Fibroblast of lung (primary cell): Measurements from ENCODE around the gene TTLL3. TPM values are rescaled to one million over a fixed set of nuclear protein-coding genes. Genes with fewer than 3 reads are reported as not detected.

ENCODE experiments used
- DNase-seq, 2 donors: peaks; one replicate each; pipeline versions ENCODE4 v3.0.0 to v3.0.0-alpha.2; 2010; ENCODE audit warnings: low read depth in 2 of 2
- H2AFZ ChIP-seq: 2 replicates; pipeline ENCODE4 v1.5.1; 2012; ENCODE audit warnings: low read length, control low read depth, inconsistent platforms
- H3K27ac ChIP-seq: 2 replicates; pipeline ENCODE4 v1.5.1; 2011; ENCODE audit warnings: low read length, control low read depth; ENCODE audit not compliant: insufficient read depth
- H3K27me3 ChIP-seq: 2 replicates; pipeline ENCODE4 v1.5.1; 2011; ENCODE audit warnings: mild to moderate bottlenecking, low read length; ENCODE audit not compliant: control insufficient read depth, insufficient read depth
- H3K36me3 ChIP-seq: 2 replicates; pipeline ENCODE4 v1.5.1; 2011; ENCODE audit warnings: low read length; ENCODE audit not compliant: control insufficient read depth, insufficient read depth
- H3K4me1 ChIP-seq: 2 replicates; pipeline ENCODE4 v1.5.1; 2011; ENCODE audit warnings: low read length; ENCODE audit not compliant: control insufficient read depth, insufficient read depth; ENCODE audit errors: extremely low read depth
- H3K4me2 ChIP-seq: 2 replicates; pipeline ENCODE4 v1.5.1; 2011; ENCODE audit warnings: low read length, control low read depth; ENCODE audit not compliant: insufficient read depth; ENCODE audit errors: extremely low read depth
- H3K4me3 ChIP-seq, 4 experiments: fragments of 200-600 bp in 1 of 4; sonication (generic) in 1 of 4; replicated peaks in 1 of 4; 2 replicates each; pipeline ENCODE4 v1.5.1; 2011 to 2016; ENCODE audit warnings: low read length in 4 of 4, low read depth in 3 of 4, mild to moderate bottlenecking in 3 of 4, control low read depth in 2 of 4, inconsistent platforms in 1 of 4, mixed read lengths in 1 of 4; ENCODE audit not compliant: insufficient read depth in 1 of 4; ENCODE audit errors: control extremely low read depth in 1 of 4
- H3K79me2 ChIP-seq: 2 replicates; pipeline ENCODE4 v1.5.1; 2012; ENCODE audit warnings: mild to moderate bottlenecking, low read length, inconsistent platforms; ENCODE audit not compliant: control insufficient read depth, insufficient read depth
- H3K9ac ChIP-seq: 2 replicates; pipeline ENCODE4 v1.5.1; 2011; ENCODE audit warnings: mild to moderate bottlenecking, low read length, control low read depth; ENCODE audit not compliant: insufficient read depth
- H3K9me3 ChIP-seq: 2 replicates; pipeline ENCODE4 v1.5.1; 2012; ENCODE audit warnings: low read depth, low read length; ENCODE audit not compliant: control insufficient read depth, insufficient read depth
- H4K20me1 ChIP-seq: 2 replicates; pipeline ENCODE4 v1.5.1; 2011; ENCODE audit warnings: low read length; ENCODE audit not compliant: control insufficient read depth, insufficient read depth; ENCODE audit errors: extremely low read depth
- CTCF ChIP-seq, 2 donors: IDR thresholded peaks in 1 of 2; conservative IDR thresholded peaks in 1 of 2; 1 replicate in 1 of 2; 2 replicates in 1 of 2; pipeline ENCODE4 v1.5.1; 2011 to 2012; ENCODE audit warnings: low read length in 2 of 2, control low read depth in 1 of 2, inconsistent platforms in 1 of 2, low read depth in 1 of 2, mild to moderate bottlenecking in 1 of 2
- EZH2 ChIP-seq: IDR thresholded peaks from 2 replicates; pipeline ENCODE4 v1.5.1; 2012; ENCODE audit warnings: low read length, control low read depth, mild to moderate bottlenecking; ENCODE audit errors: missing control alignments
- polyA minus RNA-seq: library from RNA; depleted of rRNA, polyadenylated mRNA; stranded (reverse); fragments of >200 nt; gene quantifications from 2 replicates; pipeline ENCODE4 v1.2.3, GENCODE V29; 2011; ENCODE audit warnings: low replicate concordance
- polyA plus RNA-seq, 2 donors: library from polyadenylated mRNA; depleted of rRNA in 1 of 2; stranded (reverse) in 1 of 2; unstranded in 1 of 2; fragments of >200 nt; gene quantifications; 2 replicates each; pipeline ENCODE4 v1.2.1, GENCODE V29; 2011 to 2012; ENCODE audit warnings: missing spikeins in 1 of 2
- total RNA-seq: library from RNA; depleted of rRNA; stranded (reverse); fragments of >200 nt; gene quantifications from 2 replicates; pipeline ENCODE4 v1.2.1, GENCODE V29; 2014

Gene TTLL3
- 10.0 and 14.9 TPM in 2 replicates for total RNA-seq
- 11.3 and 16.1 TPM in 2 replicates for polyA plus RNA-seq
- polyA plus RNA-seq (2012), result 8.0 and 11.6 TPM in 2 replicates
- polyA minus RNA-seq, result 15.7 and 39.9 TPM in 2 replicates

- Histone ChIP-seq H3K79me2 (no peaks in the 10 kb centered on the region), H3K9ac (peak within 1 kb of the TSS; percentile 76)
- no peak for TF ChIP-seq CTCF (conservative IDR thresholded peaks at IDR 0.05 in 1 of 2, IDR thresholded peaks at IDR 0.05 in 1 of 2; ENCODE audit: low read depth in 1 of 2, low read length in 2 of 2)
- TF ChIP-seq EZH2, result no peak
These were observed at the start of gene TTLL3 for GRCh38 chr3:9809615-9810432. Gene TTLL3, plus strand, starts transcription at chr3:9810262. Its CDS starts 400 bp downstream, at chr3:9810662.

GRCh38 chr3:9760779-9761505 lies 49.1 kb upstream of the TTLL3 start:
- Histone ChIP-seq H3K4me3 (no peak overlapping the region), H3K4me1 (no peaks in the 10 kb centered on the region), H3K27ac (no peak overlapping the region), H3K79me2 (no peaks in the 10 kb centered on the region), H4K20me1 (no peaks in the 10 kb centered on the region), H3K27me3 (no peaks in the 10 kb centered on the region), H2AFZ (no peak overlapping the region), H3K9ac (no peak overlapping the region), H3K36me3 (peaks cover 13% of the 10 kb centered on the region), H3K4me2 (no peak overlapping the region), H3K9me3 (no peaks in the 10 kb centered on the region)
- DNase-seq, result no peak
- TF ChIP-seq EZH2, result no peak
- TF ChIP-seq CTCF (conservative IDR thresholded peaks at IDR 0.05 in 1 of 2, IDR thresholded peaks at IDR 0.05 in 1 of 2; ENCODE audit: low read depth in 1 of 2, low read length in 2 of 2), result no peak

More at GRCh38 chr3:9809615-9810432, at the start of gene TTLL3:
- Histone ChIP-seq H3K4me3 (peak within 1 kb of the TSS; percentile 49 to 68 (median 54)), H3K27ac (peak within 1 kb of the TSS; percentile 85), H3K9me3 (no peaks in the 10 kb centered on the region), H4K20me1 (no peaks in the 10 kb centered on the region), H2AFZ (no peak within 1 kb of the TSS), H3K4me1 (peaks cover 3% of the 10 kb centered on the region), H3K27me3 (no peaks in the 10 kb centered on the region), H3K36me3 (peaks cover 13% of the 10 kb centered on the region), H3K4me2 (peak within 1 kb of the TSS; percentile 82)
- peak; percentile 53 to 60 for DNase-seq

GRCh38 chr3:9761919-9762318 lies 48.1 kb upstream of the TTLL3 start:
- no peak overlapping the region for H3K27ac ChIP-seq

More at GRCh38 chr3:9761919-9762318, 48.1 kb upstream of the TTLL3 start:
- Histone ChIP-seq H3K4me1 (no peaks in the 10 kb centered on the region), H3K9me3 (no peaks in the 10 kb centered on the region), H2AFZ (no peak overlapping the region), H3K36me3 (peaks cover 10% of the 10 kb centered on the region), H3K79me2 (no peaks in the 10 kb centered on the region), H4K20me1 (no peaks in the 10 kb centered on the region), H3K9ac (no peak overlapping the region), H3K27me3 (no peaks in the 10 kb centered on the region), H3K4me3 (no peak overlapping the region), H3K4me2 (no peak overlapping the region)
- no peak for DNase-seq
- no peak for TF ChIP-seq EZH2
- no peak for TF ChIP-seq CTCF (conservative IDR thresholded peaks at IDR 0.05 in 1 of 2, IDR thresholded peaks at IDR 0.05 in 1 of 2; ENCODE audit: low read depth in 1 of 2, low read length in 2 of 2)
